A172 (cell line): ENCODE data around the gene SBK3. TPM values are rescaled to one million over a fixed set of nuclear protein-coding genes. Genes with fewer than 3 reads are reported as not detected.
"Not testable (repeated sequence)": the region's sequence is repeated elsewhere in the genome, so short reads cannot be mapped to it uniquely, and the experiment has no call there.

ENCODE experiments used
- DNase-seq: peaks from one replicate; pipeline ENCODE4 v3.0.0-alpha.2; 2015; ENCODE audit warnings: low spot score
- total RNA-seq: library from RNA; depleted of rRNA; stranded (reverse); fragments of >200 nt; shearing (Covaris generic); gene quantifications from 2 replicates; pipeline ENCODE4 v1.2.3, GENCODE V29; 2014; rRNA removed

The SBK3 gene, protein sequence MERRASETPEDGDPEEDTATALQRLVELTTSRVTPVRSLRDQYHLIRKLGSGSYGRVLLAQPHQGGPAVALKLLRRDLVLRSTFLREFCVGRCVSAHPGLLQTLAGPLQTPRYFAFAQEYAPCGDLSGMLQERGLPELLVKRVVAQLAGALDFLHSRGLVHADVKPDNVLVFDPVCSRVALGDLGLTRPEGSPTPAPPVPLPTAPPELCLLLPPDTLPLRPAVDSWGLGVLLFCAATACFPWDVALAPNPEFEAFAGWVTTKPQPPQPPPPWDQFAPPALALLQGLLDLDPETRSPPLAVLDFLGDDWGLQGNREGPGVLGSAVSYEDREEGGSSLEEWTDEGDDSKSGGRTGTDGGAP
- 0.19 and 0.81 TPM in 2 replicates for total RNA-seq

- no peak for DNase-seq
These were observed at the start of gene SBK3 for GRCh38 chr19:55545443-55545842. SBK3 (minus strand) TSS chr19:55545543; CDS start chr19:55545543, 0 bp downstream.

DNA sequence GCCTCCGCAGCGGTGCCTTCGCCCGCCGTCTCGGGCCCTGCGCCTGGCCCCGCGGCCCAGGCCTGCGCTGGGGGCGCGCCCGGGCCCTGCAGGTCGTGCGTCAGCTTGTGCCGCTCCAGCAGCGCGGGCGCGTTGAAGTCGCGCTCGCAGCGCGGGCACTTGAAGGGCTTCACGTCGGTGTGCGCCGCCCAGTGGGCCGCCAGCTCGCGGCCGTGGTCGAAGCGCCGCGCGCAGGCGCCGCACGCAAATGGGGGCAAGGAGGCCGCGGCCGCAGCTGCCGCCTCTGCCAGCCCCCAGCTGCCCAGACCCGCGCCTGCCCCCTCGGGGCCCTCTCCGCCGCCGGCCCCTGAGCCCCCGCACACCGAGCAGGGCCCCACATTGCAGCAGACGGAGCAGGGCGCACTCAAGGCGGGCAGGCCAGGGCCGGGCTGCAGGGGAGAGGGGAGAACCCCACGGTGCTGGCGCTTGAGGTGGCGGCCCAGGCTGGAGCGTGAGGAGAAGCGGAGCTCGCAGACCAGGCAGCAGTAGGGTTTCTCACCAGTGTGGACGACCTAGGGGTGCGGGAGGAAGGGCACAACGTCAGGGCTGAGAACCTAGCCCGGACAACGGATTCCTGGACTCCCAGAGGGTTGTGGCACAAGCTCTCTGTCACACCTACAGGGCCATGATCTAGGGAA is 47.9 kb upstream of the SBK3 start:
- DNase-seq = no peak

DNA sequence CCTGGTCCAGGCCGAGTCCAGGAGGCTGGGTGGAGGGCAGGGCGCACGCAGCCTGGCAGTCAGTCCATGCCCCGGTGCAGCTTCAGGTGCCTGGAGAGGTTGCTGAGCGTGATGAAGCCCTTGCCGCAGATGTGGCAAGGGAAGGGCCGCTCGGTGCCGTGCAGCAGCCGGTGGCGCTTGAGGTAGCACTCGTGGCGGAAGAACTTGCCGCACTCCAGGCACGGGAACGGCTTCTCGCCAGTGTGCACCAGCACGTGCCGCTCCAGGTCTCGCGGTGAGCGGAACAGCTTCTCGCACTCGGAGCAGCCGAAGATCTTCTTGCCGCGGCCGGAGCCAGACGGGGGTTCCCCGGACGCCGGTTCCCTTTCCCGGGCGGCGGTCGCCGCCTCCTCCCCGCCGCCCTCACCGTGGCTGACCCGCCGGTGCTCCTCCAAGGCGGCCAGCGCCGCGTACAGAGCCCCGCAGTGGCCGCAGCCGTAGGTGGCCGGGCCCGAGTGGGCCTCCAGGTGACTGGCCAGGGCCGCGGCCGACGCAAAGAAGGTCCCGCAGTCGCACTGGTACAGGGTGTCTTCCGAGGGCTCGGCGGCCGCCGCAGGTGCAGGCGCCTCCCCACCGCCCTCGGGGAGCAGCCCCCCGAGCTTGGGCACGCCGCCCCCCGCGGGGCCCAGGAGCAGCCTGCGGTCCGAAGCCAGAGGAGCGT is 47.2 kb upstream of the SBK3 start:
- no peak for DNase-seq

GRCh38 chr19:55591555-55591954 is 46.2 kb upstream of the SBK3 start:
- DNase-seq = no peak

DNA sequence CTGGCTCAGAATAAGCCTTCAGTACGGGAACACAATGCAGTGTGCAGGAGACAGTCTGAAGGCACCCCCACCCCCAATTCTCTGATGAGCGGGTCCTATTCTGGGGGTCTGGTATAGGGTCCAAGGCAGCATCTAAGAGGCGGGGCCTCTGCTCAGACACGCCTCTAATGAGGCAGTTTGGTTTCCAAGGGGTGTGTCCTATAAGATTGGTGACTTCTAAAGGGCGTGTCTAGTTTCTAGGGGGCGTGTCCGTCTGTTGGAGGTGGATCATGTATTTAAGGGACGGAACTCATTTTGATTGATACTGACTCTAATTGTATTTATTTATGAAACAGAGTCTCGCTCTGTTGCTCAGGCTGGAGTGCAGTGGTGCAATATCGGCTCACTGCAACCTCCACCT is 45.3 kb upstream of the SBK3 start:
- peak; percentile 48 for DNase-seq

GRCh38 chr19:55590109-55590508 is 44.8 kb upstream of the SBK3 start:
- DNase-seq = no peak

DNA sequence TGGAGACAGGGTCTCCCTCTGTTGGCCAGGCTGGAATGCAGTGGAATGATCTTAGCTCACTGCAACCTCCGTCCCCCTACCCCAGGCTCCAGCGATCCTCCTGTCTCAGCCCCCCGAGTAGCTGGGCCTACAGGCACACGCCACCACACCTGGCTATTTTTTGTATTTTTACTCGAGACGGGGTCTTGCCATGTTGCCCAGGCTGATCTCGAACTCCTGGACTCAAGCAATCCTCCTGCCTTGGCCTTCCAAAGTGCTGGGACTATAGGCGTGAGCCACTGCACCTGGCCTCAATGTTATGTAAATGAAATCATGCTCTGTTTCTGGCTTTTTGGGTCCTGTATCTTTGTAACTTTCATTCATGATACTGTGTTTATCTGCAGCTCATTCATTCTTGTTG is 43.4 kb upstream of the SBK3 start:
- DNase-seq = no peak

- peak; percentile 86 for DNase-seq
These were observed 41.8 kb upstream of the SBK3 start for GRCh38 chr19:55586976-55587668.

- peak; percentile 64 for DNase-seq
These were observed 40.5 kb upstream of the SBK3 start for GRCh38 chr19:55585658-55586339.

GRCh38 chr19:55584871-55585270 is 39.5 kb upstream of the SBK3 start:
- DNase-seq = no peak

DNA sequence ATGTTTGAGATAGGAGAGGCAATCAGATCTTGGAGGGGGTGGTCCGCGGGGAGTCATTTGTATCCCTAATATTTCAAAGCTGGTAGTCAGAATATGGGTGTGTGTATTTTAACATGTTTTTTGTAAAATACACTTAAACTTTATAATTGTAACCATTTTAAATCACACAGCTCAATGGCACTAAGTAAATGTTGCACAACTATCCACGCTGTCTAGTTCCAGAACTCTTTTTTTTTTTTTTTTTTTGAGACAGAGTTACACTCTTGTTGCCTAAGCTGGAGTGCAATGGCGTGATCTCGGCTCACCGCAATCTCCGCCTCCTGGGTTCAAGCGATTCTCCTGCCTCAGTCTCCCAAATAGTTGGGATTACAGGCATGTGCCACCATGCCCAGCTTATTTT is 38.6 kb upstream of the SBK3 start:
- not testable (repeated sequence) for DNase-seq

GRCh38 chr19:55582284-55582683 is 36.9 kb upstream of the SBK3 start:
- not testable (repeated sequence) for DNase-seq

- no peak for DNase-seq
These were observed 36.5 kb upstream of the SBK3 start for GRCh38 chr19:55581823-55582223.

GRCh38 chr19:55581145-55581822 is 35.9 kb upstream of the SBK3 start:
- DNase-seq = no peak

DNA sequence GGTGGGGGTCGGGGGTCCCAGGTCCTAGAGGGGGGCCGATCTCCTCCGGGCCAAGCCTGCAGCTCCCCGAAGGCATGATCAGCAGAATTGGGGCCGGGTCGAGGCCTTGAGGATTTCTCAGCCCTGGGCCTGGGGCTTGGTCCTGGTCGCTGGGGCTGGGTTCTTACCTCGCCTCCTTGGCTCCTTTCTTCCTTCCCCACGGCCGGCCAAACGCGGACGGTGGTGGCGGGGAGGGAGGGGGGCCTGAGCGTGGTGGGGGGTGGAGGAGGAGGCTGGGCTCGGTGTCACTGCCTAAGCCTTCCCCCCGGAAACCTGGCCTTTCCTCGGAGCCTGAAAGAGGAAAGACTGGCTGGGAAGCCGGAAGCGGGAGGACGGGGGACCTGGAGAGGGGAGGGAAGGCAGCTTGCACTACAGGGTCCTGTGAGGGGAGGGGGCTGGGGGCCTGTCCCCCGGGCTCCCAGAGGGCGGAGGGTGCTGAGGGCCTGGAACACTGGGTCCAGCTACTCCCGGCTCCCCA is 35.3 kb upstream of the SBK3 start, which contains the start of gene ZNF579:
Gene ZNF579, minus strand, starts transcription at position 221 of the 517 bp plus-strand sequence. CDS start 1,209 bp downstream, outside the sequence.
- peak; percentile 88 for DNase-seq

DNA sequence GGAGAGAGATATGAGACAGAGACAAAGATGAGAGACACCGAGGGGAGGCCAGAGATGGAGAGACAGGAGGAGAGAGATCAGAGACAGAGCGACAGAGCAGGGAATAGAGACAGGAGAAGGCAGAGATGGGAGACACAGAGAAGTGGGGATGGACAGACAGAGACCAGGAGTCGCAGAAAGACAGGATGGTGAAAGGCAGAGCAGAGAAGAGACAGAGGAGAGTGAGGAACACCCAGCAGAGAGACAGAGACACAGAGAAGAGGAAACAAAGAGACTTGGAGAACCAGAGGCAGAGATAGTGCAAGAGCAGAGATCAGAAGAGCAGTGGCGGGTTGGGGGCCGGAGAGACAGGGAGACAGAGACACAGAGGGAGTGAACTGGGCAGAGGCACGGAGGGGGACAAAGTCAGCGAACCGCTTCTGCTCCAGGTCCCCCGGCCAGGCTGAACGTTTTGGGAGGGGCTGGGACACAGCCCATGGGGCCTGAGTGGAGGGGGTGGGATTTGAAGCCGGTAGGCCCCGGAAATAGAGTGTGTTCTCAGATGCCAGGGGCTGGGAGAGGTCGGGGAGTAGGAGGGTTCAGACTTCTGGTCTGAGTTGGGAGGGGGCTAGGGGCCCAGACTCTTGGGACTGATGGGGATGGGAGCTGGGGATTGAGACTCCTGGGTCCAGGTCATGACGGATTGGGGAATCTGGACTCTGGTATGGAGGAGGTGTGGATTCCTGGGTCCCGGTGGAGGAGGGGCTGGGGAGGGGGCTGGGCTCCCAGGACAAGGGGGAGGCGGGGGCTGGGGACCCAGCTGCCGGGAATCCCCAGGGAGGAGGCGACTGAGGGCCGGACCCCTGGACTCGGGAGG is 34.7 kb upstream of the SBK3 start:
- DNase-seq = no peak

DNA sequence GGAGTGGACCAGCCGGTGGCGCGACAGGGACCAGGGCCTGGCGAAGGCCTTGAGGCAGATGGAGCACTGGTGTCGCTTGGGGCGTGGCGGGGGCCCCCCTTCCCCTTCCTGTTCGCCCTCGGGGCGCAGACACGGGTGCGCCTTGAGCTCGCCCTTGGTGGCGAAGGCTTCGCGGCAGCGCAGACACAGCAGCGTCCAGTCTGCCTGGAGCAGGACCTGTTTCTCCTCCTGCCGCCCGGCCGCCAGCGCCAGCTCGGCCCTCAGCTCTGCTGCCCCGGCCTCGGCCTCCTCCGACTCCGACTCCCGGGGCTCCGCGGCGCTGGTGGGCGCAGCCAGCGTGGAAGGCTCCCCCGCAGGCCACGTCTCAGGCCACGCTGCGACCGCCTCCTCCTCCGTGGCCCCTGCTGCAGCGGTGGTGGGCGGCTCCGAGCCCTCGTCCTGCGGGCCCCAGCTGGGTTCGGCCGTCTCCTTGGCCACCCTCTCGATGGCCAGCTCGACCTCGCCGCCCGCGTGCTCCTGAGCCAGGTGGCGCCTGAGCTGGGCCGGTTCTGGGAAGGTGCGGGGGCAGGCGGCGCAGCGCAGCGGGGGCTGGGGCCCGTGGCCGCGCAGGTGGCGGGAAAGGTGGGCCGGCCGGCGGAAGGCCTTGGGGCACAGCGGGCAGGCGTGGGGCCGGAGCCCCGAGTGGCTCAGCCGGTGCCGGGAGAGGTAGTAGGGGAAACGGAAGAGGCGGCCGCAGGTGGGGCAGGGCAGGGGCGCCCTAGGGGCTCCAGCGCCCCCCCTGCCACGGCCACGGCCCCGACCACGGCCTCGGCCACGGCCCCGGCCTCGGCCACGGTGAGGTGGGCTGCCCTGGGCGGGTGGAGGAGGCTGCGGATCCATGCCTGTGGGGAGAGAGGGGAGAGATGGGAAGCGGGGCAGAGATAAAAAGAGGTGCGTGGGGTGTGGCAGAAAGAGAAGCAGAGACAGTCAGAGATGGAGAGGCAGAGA is 33.7 kb upstream of the SBK3 start:
- no peak for DNase-seq
